OCI-LY1 (cell line): ENCODE data around the gene LCOR.

Experiments
- EZH2 ChIP-seq: fragments of 200-600 bp; sonication (generic), shearing (Covaris generic); IDR thresholded peaks from 2 replicates; pipeline ENCODE4 v1.8.0; 2017; ENCODE audit warnings: borderline replicate concordance, mixed run types, mild to moderate bottlenecking, antibody characterized with exemption, low read length, moderate library complexity, mixed read lengths
- TF ChIP-seq, protein P1 (sequence below): fragments of 200-600 bp; sonication (generic), shearing (Covaris generic); IDR thresholded peaks from 2 replicates; pipeline ENCODE4 v1.5.1; 2017; ENCODE audit warnings: mild to moderate bottlenecking, antibody characterized with exemption, low read length, moderate library complexity, mixed read lengths

DNA sequence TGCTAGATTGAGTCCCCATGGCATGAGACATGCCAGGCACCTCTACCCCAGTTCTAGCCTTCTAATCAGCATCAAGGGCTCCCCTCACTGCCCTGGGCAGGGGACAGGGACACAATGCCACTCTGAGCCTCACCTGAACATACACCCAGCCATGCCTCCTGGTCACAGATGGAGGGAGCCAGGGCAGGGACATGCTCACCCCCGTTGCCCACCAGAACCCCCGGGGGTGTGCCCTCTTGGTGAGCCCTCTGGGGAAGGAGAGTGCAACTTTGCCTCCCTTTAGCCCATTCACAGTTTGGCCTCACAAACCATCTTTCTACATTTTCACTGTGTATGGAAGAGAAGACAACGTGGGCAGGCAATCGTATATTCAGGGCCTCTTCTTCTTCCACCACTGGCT, 167.2 kb downstream of the LCOR start:
- TF ChIP-seq, protein P1, sequence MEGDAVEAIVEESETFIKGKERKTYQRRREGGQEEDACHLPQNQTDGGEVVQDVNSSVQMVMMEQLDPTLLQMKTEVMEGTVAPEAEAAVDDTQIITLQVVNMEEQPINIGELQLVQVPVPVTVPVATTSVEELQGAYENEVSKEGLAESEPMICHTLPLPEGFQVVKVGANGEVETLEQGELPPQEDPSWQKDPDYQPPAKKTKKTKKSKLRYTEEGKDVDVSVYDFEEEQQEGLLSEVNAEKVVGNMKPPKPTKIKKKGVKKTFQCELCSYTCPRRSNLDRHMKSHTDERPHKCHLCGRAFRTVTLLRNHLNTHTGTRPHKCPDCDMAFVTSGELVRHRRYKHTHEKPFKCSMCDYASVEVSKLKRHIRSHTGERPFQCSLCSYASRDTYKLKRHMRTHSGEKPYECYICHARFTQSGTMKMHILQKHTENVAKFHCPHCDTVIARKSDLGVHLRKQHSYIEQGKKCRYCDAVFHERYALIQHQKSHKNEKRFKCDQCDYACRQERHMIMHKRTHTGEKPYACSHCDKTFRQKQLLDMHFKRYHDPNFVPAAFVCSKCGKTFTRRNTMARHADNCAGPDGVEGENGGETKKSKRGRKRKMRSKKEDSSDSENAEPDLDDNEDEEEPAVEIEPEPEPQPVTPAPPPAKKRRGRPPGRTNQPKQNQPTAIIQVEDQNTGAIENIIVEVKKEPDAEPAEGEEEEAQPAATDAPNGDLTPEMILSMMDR: no peak
- no peak for TF ChIP-seq EZH2
